Measurements from ENCODE around the gene IQGAP1.

GRCh38 chr15:90501898-90502297, 113.9 kb downstream of the IQGAP1 start:
- TF ChIP-seq POLR2A (IDR thresholded peaks at IDR 0.05; ENCODE audit: low read depth, low read length), result no peak
- no peak for TF ChIP-seq CTCF (conservative IDR thresholded peaks at IDR 0.05; ENCODE audit: low read depth, low read length)
- no peak for TF ChIP-seq SMC3 (IDR thresholded peaks at IDR 0.05; ENCODE audit: low read depth, low read length)
- no peak for TF ChIP-seq FOS (IDR thresholded peaks at IDR 0.05; ENCODE audit: low read depth, low read length)
- TF ChIP-seq RAD21 (IDR thresholded peaks at IDR 0.05; ENCODE audit: low read length), result no peak
- TF ChIP-seq MXI1 (IDR thresholded peaks at IDR 0.05; ENCODE audit: borderline replicate concordance, low read depth, low read length), result no peak
- TF ChIP-seq BHLHE40 (IDR thresholded peaks at IDR 0.05; ENCODE audit: low read depth, low read length), result no peak
- TF ChIP-seq USF2 (IDR thresholded peaks at IDR 0.05; ENCODE audit: low read depth, low read length), result no peak
- no peak for TF ChIP-seq MAFK (IDR thresholded peaks at IDR 0.05; ENCODE audit: low read depth, low read length)
